B cell (primary cell): Measurements from ENCODE around the gene UTS2B. TPM values are rescaled to one million over a fixed set of nuclear protein-coding genes. Genes with fewer than 3 reads are reported as not detected.

Experiments used
- ATAC-seq: fragments of 200-7000 bp; cut with Tn5 transposase; one replicate; pipeline ENCODE4 v1.10.0; 2021; ENCODE audit warnings: low read depth, mild to moderate bottlenecking, moderate number of reproducible peaks, moderate library complexity
- CTCF ChIA-PET: fragments of 350-600 bp; sonication (Branson Sonifier 250); formaldehyde crosslinking; loops from one replicate; lab custom pipeline; 2021; ENCODE audit warnings: antibody characterized with exemption, inconsistent platforms; lab: Charles Lee
- POLR2A ChIA-PET: fragments of 350-600 bp; sonication (Branson Sonifier 250); formaldehyde crosslinking; loops from one replicate; lab custom pipeline; 2021; ENCODE audit warnings: antibody characterized with exemption; lab: Charles Lee
- DNase-seq: peaks from one replicate; pipeline ENCODE4 v3.0.0; 2013
- H2AFZ ChIP-seq: 2 replicates; pipeline ENCODE4 v1.6.1; 2012; ENCODE audit warnings: mild to moderate bottlenecking, low read depth, low read length; ENCODE audit not compliant: insufficient read depth, poor library complexity, severe bottlenecking
- H3K27ac ChIP-seq, 2 donors: 1 replicate in 1 of 2; 2 replicates in 1 of 2; pipeline ENCODE4 v1.5.1; 2012 to 2013; ENCODE audit warnings: low read length in 2 of 2, mild to moderate bottlenecking in 2 of 2, moderate library complexity in 1 of 2
- H3K27me3 ChIP-seq, 4 experiments: fragments of 200-600 bp in 1 of 4; sonication (generic) in 1 of 4; replicated peaks in 1 of 4; 1 replicate in 2 of 4; 2 replicates in 2 of 4; pipeline versions ENCODE4 v1.6.1 to v1.7.0; 2013 to 2016; ENCODE audit warnings: low read length in 3 of 4, mild to moderate bottlenecking in 2 of 4, mixed read lengths in 1 of 4, moderate library complexity in 1 of 4; ENCODE audit not compliant: insufficient read depth in 4 of 4, control insufficient read depth in 3 of 4; ENCODE audit errors: control extremely low read depth in 1 of 4
- H3K36me3 ChIP-seq, 2 experiments: replicated peaks in 1 of 2; 1 replicate in 1 of 2; 2 replicates in 1 of 2; pipeline versions ENCODE4 v1.6.1 to v1.7.1; 2013; ENCODE audit warnings: low read length in 1 of 2; ENCODE audit not compliant: insufficient read depth in 2 of 2, control insufficient read depth in 1 of 2; ENCODE audit errors: control extremely low read depth in 1 of 2, extremely low read depth in 1 of 2
- H3K4me1 ChIP-seq, 2 donors: fragments of 200-600 bp in 1 of 2; sonication (generic) in 1 of 2; 1 replicate in 1 of 2; 2 replicates in 1 of 2; pipeline versions ENCODE4 v1.5.1 to v1.6.1; 2013 to 2017; ENCODE audit warnings: low read length in 2 of 2; ENCODE audit not compliant: control insufficient read depth in 2 of 2, insufficient read depth in 2 of 2
- H3K4me2 ChIP-seq: replicated peaks from 2 replicates; pipeline ENCODE3; 2012; ENCODE audit warnings: mild to moderate bottlenecking, low read depth, low read length; ENCODE audit not compliant: poor library complexity, severe bottlenecking
- H3K4me3 ChIP-seq, 5 experiments: fragments of 200-600 bp in 1 of 5; sonication (generic) in 1 of 5; 1 replicate in 3 of 5; 2 replicates in 2 of 5; pipeline versions ENCODE4 v1.5.1 to v1.7.0; 2011 to 2016; ENCODE audit warnings: low read length in 4 of 5, mild to moderate bottlenecking in 4 of 5, low read depth in 2 of 5, control low read depth in 1 of 5, moderate library complexity in 1 of 5; ENCODE audit not compliant: insufficient read depth in 1 of 5; ENCODE audit errors: control extremely low read depth in 1 of 5, extremely low read depth in 1 of 5
- H3K79me2 ChIP-seq: fragments of 200-600 bp; sonication (generic); one replicate; pipeline ENCODE4 v1.6.0; 2016; ENCODE audit warnings: low read length; ENCODE audit not compliant: control insufficient read depth, insufficient read depth
- H3K9ac ChIP-seq: fragments of 200-600 bp; sonication (generic); 2 replicates; pipeline ENCODE4 v1.6.1; 2017; ENCODE audit warnings: mild to moderate bottlenecking, low read length, moderate library complexity
- H3K9me3 ChIP-seq, 3 donors: one replicate each; pipeline versions ENCODE4 v1.6.1 to v1.7.1; 2013; ENCODE audit warnings: low read length in 2 of 3; ENCODE audit not compliant: control insufficient read depth in 2 of 3, insufficient read depth in 1 of 3; ENCODE audit errors: control extremely low read depth in 1 of 3
- H4K20me1 ChIP-seq: 2 replicates; pipeline ENCODE4 v1.6.0; 2012; ENCODE audit warnings: mild to moderate bottlenecking, low read length; ENCODE audit not compliant: insufficient read depth, control insufficient read depth, poor library complexity, severe bottlenecking
- H3K27ac Mint-ChIP-seq: one replicate; pipeline ENCODE4 v1.8.0; 2021; ENCODE audit warnings: mixed read lengths
- H3K27me3 Mint-ChIP-seq: one replicate; pipeline ENCODE4 v1.8.0; 2021; ENCODE audit warnings: mixed read lengths
- H3K4me1 Mint-ChIP-seq: one replicate; pipeline ENCODE4 v1.8.0; 2021; ENCODE audit warnings: mixed read lengths
- H3K4me3 Mint-ChIP-seq: one replicate; pipeline ENCODE4 v1.8.0; 2021; ENCODE audit warnings: mixed read lengths
- H3K9me3 Mint-ChIP-seq: one replicate; pipeline ENCODE4 v1.8.0; 2022; ENCODE audit warnings: mixed read lengths; ENCODE audit not compliant: insufficient read depth
- EZH2 ChIP-seq: IDR thresholded peaks from 2 replicates; pipeline ENCODE4 v1.6.1; 2012; ENCODE audit warnings: borderline replicate concordance, low read depth, mild to moderate bottlenecking, moderate library complexity, low read length; ENCODE audit not compliant: insufficient read depth, poor library complexity, severe bottlenecking
- WGBS: methylation state at CpG from one replicate; pipeline ENCODE4 v1.1.5; 2013; ENCODE audit warnings: missing lambda C conversion rate; ENCODE audit not compliant: insufficient coverage; 5-methylcytosine and 5-hydroxymethylcytosine counted together
- intact Hi-C: fragments of 100-400 bp; cut with micrococcal nuclease; formaldehyde crosslinking; loops from one replicate; pipeline ENCODE4 v1.10.0; 2022
- polyA plus RNA-seq: library from polyadenylated mRNA; depleted of rRNA; stranded (reverse); fragments of >200 nt; gene quantifications from 2 replicates; pipeline ENCODE4 v1.2.3, GENCODE V29; 2012
- total RNA-seq, 2 donors: library from RNA; stranded (reverse); fragments of 120-200 nt in 1 of 2; gene quantifications; 1 replicate in 1 of 2; 2 replicates in 1 of 2; pipeline versions ENCODE4 v1.2.3 to v1.2.4, GENCODE V29; 2013 to 2022
- TF ChIP-seq, protein P1 (sequence below): fragments of 200-600 bp; IDR thresholded peaks from one replicate; pipeline ENCODE4 v1.8.0; 2022; ENCODE audit warnings: antibody characterized with exemption, mild to moderate bottlenecking

The UTS2B gene
- total and polyA plus RNA-seq, 2 donors (not counting 1 experiment from before 2014, with no cell fraction given) = 1.8 to 2.0 TPM

DNA sequence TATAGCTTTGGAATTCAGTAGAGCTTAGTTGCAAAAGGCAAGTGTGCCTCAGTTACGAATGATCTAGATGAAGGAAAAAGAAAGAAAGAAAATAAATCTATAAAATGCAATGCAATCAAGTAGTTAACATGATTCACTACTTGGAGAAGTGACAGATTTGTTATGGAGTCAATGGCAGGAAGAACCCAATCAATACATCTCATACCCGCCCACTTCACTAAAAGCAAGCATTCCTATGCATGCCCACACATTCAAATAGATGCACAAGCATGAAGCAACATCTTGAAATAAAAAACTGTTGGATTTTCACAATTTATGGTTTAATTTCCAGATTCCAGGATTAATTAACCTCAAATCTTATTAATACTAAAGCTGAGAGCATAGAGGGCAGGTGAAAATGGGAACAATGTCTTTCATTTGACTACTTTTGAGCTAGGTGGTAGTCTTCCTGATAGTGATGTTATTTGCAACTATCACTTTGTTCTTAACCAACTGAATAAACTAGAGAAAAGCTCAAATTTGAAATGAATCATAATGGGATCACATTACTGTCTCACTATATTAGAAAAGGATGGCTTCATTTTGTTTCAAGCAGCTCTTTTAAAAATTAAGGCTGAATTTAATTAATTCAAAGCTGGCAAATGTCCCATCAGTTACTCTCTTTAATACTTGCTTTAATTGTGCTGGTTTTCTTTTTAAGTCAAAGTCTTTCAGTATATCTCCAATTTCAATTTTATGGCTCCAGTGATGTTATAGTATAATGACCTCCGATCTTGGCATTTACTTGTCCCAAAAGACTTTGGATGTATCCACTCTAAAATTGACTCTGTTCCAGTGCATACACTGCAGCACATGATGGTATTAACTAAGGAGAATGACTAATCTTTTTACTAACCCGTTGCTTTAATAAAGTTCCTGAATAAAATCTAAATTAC lies 47.8 kb downstream of the UTS2B start:
- Histone ChIP-seq H3K79me2 (no peaks in the 10 kb centered on the region), H3K9me3 (peaks cover 0 to 4% (median 0%) of the 10 kb centered on the region in 3 donors), H2AFZ (no peak overlapping the region), H3K4me2 (no peak overlapping the region), H3K4me1 (peaks cover 0 to 4% of the 10 kb centered on the region in 2 donors), H3K36me3 (no peaks in the 10 kb centered on the region), H3K27ac (no peak overlapping the region), H3K9ac (no peak overlapping the region), H3K4me3 (no peak overlapping the region), H3K27me3 (no peaks in the 10 kb centered on the region), H4K20me1 (no peaks in the 10 kb centered on the region)
- CTCF ChIA-PET = interaction anchor here (0.8 to 1.4 kb wide), 3 partner anchors 10 to 12 kb away, joined by 3 to 5 read pairs (median 3); no protein-coding TSS in a partner anchor
- Mint-ChIP-seq H3K4me1 (peaks cover 20% of the 10 kb centered on the region), H3K27ac (no peak overlapping the region), H3K4me3 (no peak overlapping the region), H3K9me3 (peaks cover 3% of the 10 kb centered on the region), H3K27me3 (no peaks in the 10 kb centered on the region)
- intact Hi-C loops = no loop called here
- ATAC-seq = no peak
- no CpG with 5 or more reads among the region's 4 CpGs for WGBS
- DNase-seq = no peak
- no peak for TF ChIP-seq EZH2
- TF ChIP-seq, protein P1, sequence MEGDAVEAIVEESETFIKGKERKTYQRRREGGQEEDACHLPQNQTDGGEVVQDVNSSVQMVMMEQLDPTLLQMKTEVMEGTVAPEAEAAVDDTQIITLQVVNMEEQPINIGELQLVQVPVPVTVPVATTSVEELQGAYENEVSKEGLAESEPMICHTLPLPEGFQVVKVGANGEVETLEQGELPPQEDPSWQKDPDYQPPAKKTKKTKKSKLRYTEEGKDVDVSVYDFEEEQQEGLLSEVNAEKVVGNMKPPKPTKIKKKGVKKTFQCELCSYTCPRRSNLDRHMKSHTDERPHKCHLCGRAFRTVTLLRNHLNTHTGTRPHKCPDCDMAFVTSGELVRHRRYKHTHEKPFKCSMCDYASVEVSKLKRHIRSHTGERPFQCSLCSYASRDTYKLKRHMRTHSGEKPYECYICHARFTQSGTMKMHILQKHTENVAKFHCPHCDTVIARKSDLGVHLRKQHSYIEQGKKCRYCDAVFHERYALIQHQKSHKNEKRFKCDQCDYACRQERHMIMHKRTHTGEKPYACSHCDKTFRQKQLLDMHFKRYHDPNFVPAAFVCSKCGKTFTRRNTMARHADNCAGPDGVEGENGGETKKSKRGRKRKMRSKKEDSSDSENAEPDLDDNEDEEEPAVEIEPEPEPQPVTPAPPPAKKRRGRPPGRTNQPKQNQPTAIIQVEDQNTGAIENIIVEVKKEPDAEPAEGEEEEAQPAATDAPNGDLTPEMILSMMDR = no peak
- POLR2A ChIA-PET = interaction anchor here (0.7 kb wide), 1 partner anchor 12 kb away, joined by 3 read pairs; no protein-coding TSS in a partner anchor

DNA sequence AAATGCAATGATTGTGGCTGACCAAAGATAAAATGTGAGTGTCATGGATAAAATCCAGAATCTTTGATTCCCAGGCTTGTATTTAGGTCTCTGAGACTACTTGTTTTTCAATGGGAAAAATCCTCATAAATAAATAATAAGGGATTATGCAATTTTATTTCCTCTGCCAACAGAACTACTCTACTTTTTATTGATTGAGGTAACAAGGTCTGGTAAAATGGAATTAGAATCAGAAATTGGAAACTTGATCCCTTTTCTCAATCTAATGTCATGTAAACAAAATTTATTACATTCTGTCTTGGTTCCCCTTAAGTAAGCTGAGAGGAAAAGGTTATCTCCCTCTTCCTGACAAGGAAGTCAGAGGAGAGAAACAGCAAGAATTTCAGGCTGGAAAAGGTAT lies 49.4 kb downstream of the UTS2B start:
- no peak overlapping the region for H3K4me2 ChIP-seq
- H3K4me3 ChIP-seq = no peak overlapping the region
- no peaks in the 10 kb centered on the region for H3K36me3 ChIP-seq
- DNase-seq = no peak
- H3K4me3 Mint-ChIP-seq = no peak overlapping the region
- no peak overlapping the region for H3K9ac ChIP-seq
- no peak for ATAC-seq
- peaks cover 0 to 4% of the 10 kb centered on the region in 2 donors for H3K4me1 ChIP-seq
- H3K79me2 ChIP-seq = no peaks in the 10 kb centered on the region
- ChIA-PET CTCF (no interaction called here), POLR2A (no interaction called here)
- no peaks in the 10 kb centered on the region for H3K9me3 Mint-ChIP-seq
- intact Hi-C loops = loop anchor here (2.0 kb wide), 1 partner anchor 16 kb away; no protein-coding TSS in a partner anchor
- H3K27ac ChIP-seq = no peak overlapping the region
- TF ChIP-seq, protein P1 = no peak
- no peak for TF ChIP-seq EZH2
- H4K20me1 ChIP-seq = no peaks in the 10 kb centered on the region
- H2AFZ ChIP-seq = no peak overlapping the region
- peaks cover 20% of the 10 kb centered on the region for H3K4me1 Mint-ChIP-seq
- H3K27ac Mint-ChIP-seq = no peak overlapping the region
- no peaks in the 10 kb centered on the region for H3K27me3 Mint-ChIP-seq
- no peaks in the 10 kb centered on the region for H3K27me3 ChIP-seq
- H3K9me3 ChIP-seq = peaks cover 0 to 4% (median 0%) of the 10 kb centered on the region in 3 donors
